ENCODE data around the gene LTK.
"Not testable (repeated sequence)": the region's sequence is repeated elsewhere in the genome, so short reads cannot be mapped to it uniquely, and the experiment has no call there.

The LTK gene

DNA sequence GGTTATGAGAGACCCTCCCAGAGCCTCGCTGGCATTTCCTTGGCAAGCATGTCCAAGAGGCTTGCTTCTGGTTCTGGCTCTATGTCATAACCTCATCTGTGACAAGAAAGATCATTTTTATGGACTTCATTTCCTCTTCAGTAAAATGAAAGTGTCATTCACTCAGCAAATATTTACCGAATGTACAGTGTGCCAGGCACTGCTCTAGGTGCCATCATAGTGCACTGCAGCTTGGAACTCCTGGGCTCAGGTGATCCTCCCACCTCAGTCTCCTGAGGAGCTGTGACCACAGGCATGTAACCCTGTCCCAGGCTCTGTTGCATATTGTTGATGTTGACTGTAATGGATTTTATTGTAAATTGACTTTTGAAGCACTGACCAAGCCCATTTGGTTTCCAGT is 38.7 kb downstream of the LTK start:
- no peak overlapping the region for H3K27ac ChIP-seq (ENCODE audit: low read length)
- no peak overlapping the region for H3K4me2 ChIP-seq (ENCODE audit: insufficient read depth, low read length)
- H3K4me1 ChIP-seq (ENCODE audit: insufficient read depth, low read length): no peaks in the 10 kb centered on the region
- no peak overlapping the region for H3K4me3 ChIP-seq (ENCODE audit: low read depth in 1 of 2, low read length in 2 of 2)
- no peaks in the 10 kb centered on the region for H3K9me3 ChIP-seq (ENCODE audit: insufficient read depth, low read length, severe bottlenecking)
- TF ChIP-seq, protein P1, sequence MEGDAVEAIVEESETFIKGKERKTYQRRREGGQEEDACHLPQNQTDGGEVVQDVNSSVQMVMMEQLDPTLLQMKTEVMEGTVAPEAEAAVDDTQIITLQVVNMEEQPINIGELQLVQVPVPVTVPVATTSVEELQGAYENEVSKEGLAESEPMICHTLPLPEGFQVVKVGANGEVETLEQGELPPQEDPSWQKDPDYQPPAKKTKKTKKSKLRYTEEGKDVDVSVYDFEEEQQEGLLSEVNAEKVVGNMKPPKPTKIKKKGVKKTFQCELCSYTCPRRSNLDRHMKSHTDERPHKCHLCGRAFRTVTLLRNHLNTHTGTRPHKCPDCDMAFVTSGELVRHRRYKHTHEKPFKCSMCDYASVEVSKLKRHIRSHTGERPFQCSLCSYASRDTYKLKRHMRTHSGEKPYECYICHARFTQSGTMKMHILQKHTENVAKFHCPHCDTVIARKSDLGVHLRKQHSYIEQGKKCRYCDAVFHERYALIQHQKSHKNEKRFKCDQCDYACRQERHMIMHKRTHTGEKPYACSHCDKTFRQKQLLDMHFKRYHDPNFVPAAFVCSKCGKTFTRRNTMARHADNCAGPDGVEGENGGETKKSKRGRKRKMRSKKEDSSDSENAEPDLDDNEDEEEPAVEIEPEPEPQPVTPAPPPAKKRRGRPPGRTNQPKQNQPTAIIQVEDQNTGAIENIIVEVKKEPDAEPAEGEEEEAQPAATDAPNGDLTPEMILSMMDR (IDR thresholded peaks at IDR 0.05; ENCODE audit: borderline replicate concordance, extremely low read depth, low read length, poor library complexity, severe bottlenecking): no peak
- TF ChIP-seq EZH2 (IDR thresholded peaks at IDR 0.05; ENCODE audit: borderline replicate concordance, low read depth, low read length, severe bottlenecking): no peak
- H3K9ac ChIP-seq (ENCODE audit: low read depth, low read length): no peak overlapping the region
- H3K79me2 ChIP-seq (ENCODE audit: insufficient read depth, low read length): no peaks in the 10 kb centered on the region
- H2AFZ ChIP-seq (ENCODE audit: low read depth, low read length): no peak overlapping the region
- DNase-seq (no peak), ATAC-seq (ENCODE audit: insufficient read depth, low read depth) (no peak)
- no peaks in the 10 kb centered on the region for H4K20me1 ChIP-seq (ENCODE audit: insufficient read depth, low read length)
- peaks cover 77% of the 10 kb centered on the region for H3K36me3 ChIP-seq (ENCODE audit: insufficient read depth, low read length)
- no peaks in the 10 kb centered on the region for H3K27me3 ChIP-seq (ENCODE audit: insufficient read depth, low read length, poor library complexity)

DNA sequence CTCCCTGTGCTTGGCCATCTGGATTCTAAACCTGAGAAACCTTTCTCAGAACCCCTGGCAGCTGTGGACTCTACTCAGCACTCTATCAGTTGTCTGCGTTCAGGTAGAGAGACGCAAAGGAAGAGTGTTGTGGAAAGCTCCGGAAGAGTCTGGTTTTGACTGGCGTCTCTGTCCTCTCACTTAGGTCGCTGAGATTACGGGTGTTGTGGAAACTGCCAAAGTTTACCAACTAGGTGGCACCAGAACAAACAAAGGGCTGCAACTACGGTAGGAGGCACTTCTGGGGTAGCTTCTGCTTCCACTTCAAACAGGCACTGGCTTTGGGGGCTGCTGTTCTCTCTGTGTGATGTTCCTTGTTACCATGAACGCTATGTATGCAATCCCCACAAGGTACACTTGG is 39.2 kb downstream of the LTK start:
- Histone ChIP-seq H3K9me3 (ENCODE audit: insufficient read depth, low read length, severe bottlenecking) (no peaks in the 10 kb centered on the region), H3K27me3 (ENCODE audit: insufficient read depth, low read length, poor library complexity) (no peaks in the 10 kb centered on the region), H3K9ac (ENCODE audit: low read depth, low read length) (no peak overlapping the region), H3K79me2 (ENCODE audit: insufficient read depth, low read length) (no peaks in the 10 kb centered on the region), H3K36me3 (ENCODE audit: insufficient read depth, low read length) (peaks cover 77% of the 10 kb centered on the region), H4K20me1 (ENCODE audit: insufficient read depth, low read length) (no peaks in the 10 kb centered on the region), H2AFZ (ENCODE audit: low read depth, low read length) (no peak overlapping the region), H3K4me2 (ENCODE audit: insufficient read depth, low read length) (no peak overlapping the region), H3K27ac (ENCODE audit: low read length) (no peak overlapping the region), H3K4me3 (ENCODE audit: low read depth in 1 of 2, low read length in 2 of 2) (no peak overlapping the region), H3K4me1 (ENCODE audit: insufficient read depth, low read length) (no peaks in the 10 kb centered on the region)
- ATAC-seq (ENCODE audit: insufficient read depth, low read depth) (no peak), DNase-seq (no peak)
- no peak for TF ChIP-seq EZH2 (IDR thresholded peaks at IDR 0.05; ENCODE audit: borderline replicate concordance, low read depth, low read length, severe bottlenecking)
- TF ChIP-seq, protein P1 (IDR thresholded peaks at IDR 0.05; ENCODE audit: borderline replicate concordance, extremely low read depth, low read length, poor library complexity, severe bottlenecking): no peak

DNA sequence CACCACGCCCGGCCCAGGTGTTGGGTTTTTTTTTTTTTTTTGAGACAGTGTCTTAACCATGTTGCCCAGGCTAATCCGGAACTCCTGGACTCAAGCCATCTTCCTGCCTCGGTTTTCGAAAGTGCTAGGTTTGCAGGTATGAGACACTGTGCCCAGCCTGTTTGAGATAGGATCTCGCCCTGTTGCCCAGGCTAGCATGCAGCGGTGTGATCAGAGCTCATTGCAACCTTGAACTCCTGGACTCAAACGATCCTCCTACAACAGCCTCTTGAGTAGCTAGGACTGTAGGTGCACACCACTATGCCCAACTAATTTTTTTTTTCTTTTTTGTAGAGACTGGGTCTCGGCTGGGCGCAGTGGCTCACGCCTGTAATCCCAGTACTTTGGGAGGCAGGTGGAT is 40.2 kb downstream of the LTK start:
- ATAC-seq (ENCODE audit: insufficient read depth, low read depth): no peak

GRCh38 chr15:41469644-41470043 is 44.0 kb downstream of the LTK start:
- H3K4me3 ChIP-seq (ENCODE audit: low read depth in 1 of 2, low read length in 2 of 2); H4K20me1 ChIP-seq (ENCODE audit: insufficient read depth, low read length); H3K9ac ChIP-seq (ENCODE audit: low read depth, low read length); H3K27ac ChIP-seq (ENCODE audit: low read length); H3K4me1 ChIP-seq (ENCODE audit: insufficient read depth, low read length); H3K4me2 ChIP-seq (ENCODE audit: insufficient read depth, low read length); H2AFZ ChIP-seq (ENCODE audit: low read depth, low read length); H3K79me2 ChIP-seq (ENCODE audit: insufficient read depth, low read length); DNase-seq; H3K9me3 ChIP-seq (ENCODE audit: insufficient read depth, low read length, severe bottlenecking); H3K27me3 ChIP-seq (ENCODE audit: insufficient read depth, low read length, poor library complexity); ATAC-seq (ENCODE audit: insufficient read depth, low read depth): not testable (repeated sequence)
- peaks cover 70% of the 10 kb centered on the region for H3K36me3 ChIP-seq (ENCODE audit: insufficient read depth, low read length)

More for the DNA sequence above, 40.2 kb downstream of the LTK start:
- H4K20me1 ChIP-seq (ENCODE audit: insufficient read depth, low read length): no peaks in the 10 kb centered on the region
- H3K9me3 ChIP-seq (ENCODE audit: insufficient read depth, low read length, severe bottlenecking): no peaks in the 10 kb centered on the region
- H3K4me1 ChIP-seq (ENCODE audit: insufficient read depth, low read length): no peaks in the 10 kb centered on the region
- peaks cover 75% of the 10 kb centered on the region for H3K36me3 ChIP-seq (ENCODE audit: insufficient read depth, low read length)
- DNase-seq: no peak
- H3K4me3 ChIP-seq (ENCODE audit: low read depth in 1 of 2, low read length in 2 of 2): no peak overlapping the region
- no peaks in the 10 kb centered on the region for H3K27me3 ChIP-seq (ENCODE audit: insufficient read depth, low read length, poor library complexity)
- H3K9ac ChIP-seq (ENCODE audit: low read depth, low read length): no peak overlapping the region
- no peaks in the 10 kb centered on the region for H3K79me2 ChIP-seq (ENCODE audit: insufficient read depth, low read length)
- H3K4me2 ChIP-seq (ENCODE audit: insufficient read depth, low read length): no peak overlapping the region
- TF ChIP-seq, protein P1 (IDR thresholded peaks at IDR 0.05; ENCODE audit: borderline replicate concordance, extremely low read depth, low read length, poor library complexity, severe bottlenecking): no peak
- TF ChIP-seq EZH2 (IDR thresholded peaks at IDR 0.05; ENCODE audit: borderline replicate concordance, low read depth, low read length, severe bottlenecking): no peak
- H3K27ac ChIP-seq (ENCODE audit: low read length): no peak overlapping the region
- H2AFZ ChIP-seq (ENCODE audit: low read depth, low read length): no peak overlapping the region
